ENCODE measurements around the gene TDRD7. TPM values are rescaled to one million over a fixed set of nuclear protein-coding genes. Genes with fewer than 3 reads are reported as not detected.

The TDRD7 gene
- total RNA-seq, 4 donors from 2014 or later, result 9.6 to 18.4 (median 10.8) TPM

DNA sequence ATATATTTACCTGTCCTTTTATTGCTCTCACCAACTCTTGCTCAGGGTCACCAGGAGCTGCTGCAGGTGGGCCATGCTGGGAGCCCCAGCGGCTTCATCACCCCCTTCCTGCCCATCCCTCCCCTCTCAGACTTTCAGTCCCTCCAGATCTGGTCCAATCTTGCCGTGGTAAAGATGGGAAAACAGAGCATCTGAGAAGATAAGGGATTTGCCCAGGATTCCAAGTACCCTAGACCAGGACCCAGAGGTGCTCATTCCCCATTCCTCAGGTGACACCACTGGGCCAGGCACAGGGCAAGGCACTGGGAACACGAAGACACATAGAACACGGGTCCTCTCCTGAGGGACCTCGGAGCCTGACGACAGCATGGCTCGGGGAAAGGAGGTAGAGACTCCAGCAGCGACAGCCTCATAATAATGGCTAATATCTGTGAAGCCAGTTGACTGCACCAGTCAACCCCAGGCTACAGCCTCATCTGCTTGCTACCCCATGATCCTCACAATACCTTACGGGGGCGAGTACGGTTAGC lies 107.6 kb downstream of the TDRD7 start:
- WGBS, 2 donors, result 90 to 95% methylated on average over 11 of the region's 11 CpGs
- TF ChIP-seq POLR2A (IDR thresholded peaks at IDR 0.05), result no peak
- TF ChIP-seq EP300 (IDR thresholded peaks at IDR 0.05), result no peak
- TF ChIP-seq, protein P1, sequence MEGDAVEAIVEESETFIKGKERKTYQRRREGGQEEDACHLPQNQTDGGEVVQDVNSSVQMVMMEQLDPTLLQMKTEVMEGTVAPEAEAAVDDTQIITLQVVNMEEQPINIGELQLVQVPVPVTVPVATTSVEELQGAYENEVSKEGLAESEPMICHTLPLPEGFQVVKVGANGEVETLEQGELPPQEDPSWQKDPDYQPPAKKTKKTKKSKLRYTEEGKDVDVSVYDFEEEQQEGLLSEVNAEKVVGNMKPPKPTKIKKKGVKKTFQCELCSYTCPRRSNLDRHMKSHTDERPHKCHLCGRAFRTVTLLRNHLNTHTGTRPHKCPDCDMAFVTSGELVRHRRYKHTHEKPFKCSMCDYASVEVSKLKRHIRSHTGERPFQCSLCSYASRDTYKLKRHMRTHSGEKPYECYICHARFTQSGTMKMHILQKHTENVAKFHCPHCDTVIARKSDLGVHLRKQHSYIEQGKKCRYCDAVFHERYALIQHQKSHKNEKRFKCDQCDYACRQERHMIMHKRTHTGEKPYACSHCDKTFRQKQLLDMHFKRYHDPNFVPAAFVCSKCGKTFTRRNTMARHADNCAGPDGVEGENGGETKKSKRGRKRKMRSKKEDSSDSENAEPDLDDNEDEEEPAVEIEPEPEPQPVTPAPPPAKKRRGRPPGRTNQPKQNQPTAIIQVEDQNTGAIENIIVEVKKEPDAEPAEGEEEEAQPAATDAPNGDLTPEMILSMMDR (IDR thresholded peaks at IDR 0.05), result no peak
- Histone ChIP-seq H3K9me3 (no peaks in the 10 kb centered on the region), H3K27ac (peak overlapping the region in 3 of 4 donors; percentile 12 to 76 (median 64)), H3K4me1 (peaks cover 0 to 42% (median 5%) of the 10 kb centered on the region in 4 donors), H3K27me3 (no peaks in the 10 kb centered on the region), H3K4me3 (no peak overlapping the region), H3K36me3 (no peaks in the 10 kb centered on the region)
- no peak for DNase-seq (ENCODE audit: low spot score in 2 of 2)

DNA sequence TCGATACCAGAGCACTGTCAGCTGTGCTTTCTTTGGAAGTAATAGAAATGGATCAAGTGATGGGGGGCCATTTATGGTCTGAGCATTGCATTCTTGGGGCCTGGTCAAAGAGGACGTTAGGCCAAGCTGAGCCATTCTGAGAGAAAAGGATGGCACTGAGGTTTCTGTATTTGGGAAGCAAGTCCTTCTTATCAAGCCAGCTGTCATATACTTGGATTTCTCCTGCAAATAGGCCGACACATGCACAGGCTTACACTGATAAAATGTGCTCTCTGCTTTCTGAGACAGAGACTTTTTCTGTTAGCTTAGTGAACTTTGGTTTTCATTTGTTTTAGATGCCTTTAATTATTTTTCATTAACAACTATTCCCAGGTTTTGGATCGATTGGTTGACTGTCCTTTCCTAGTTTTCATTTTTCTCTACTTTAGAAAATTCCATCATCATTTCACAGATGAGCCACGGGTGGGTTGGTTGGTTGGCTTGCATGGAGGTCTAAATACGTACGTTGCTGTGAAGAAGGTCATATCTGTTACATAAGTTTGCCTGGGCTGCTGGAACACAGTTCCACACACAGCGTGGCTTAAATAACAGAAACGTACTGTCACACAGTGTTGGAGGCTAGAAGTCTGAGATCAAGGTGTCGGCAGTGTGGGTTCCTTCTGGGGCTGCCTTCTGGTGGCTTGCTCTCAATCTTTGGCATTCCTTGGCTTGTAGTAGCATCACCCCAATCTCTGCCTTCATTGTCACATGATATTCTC lies 109.9 kb downstream of the TDRD7 start:
- peaks cover 0 to 4% (median 0%) of the 10 kb centered on the region in 3 donors for H3K36me3 ChIP-seq
- whole genome bisulfite sequencing, 2 donors, result 89 to 90% methylated on average over 10 of the region's 10 CpGs
- H3K27ac ChIP-seq, result no peak overlapping the region
- no peaks in the 10 kb centered on the region for H3K27me3 ChIP-seq
- TF ChIP-seq EP300 (IDR thresholded peaks at IDR 0.05), result no peak
- TF ChIP-seq, protein P1 (IDR thresholded peaks at IDR 0.05), result no peak
- TF ChIP-seq POLR2A (IDR thresholded peaks at IDR 0.05), result no peak
- DNase-seq (ENCODE audit: low spot score in 2 of 2), result no peak
- no peak overlapping the region for H3K4me3 ChIP-seq
- no peaks in the 10 kb centered on the region for H3K9me3 ChIP-seq
- peaks cover 0 to 42% (median 5%) of the 10 kb centered on the region in 4 donors for H3K4me1 ChIP-seq

DNA sequence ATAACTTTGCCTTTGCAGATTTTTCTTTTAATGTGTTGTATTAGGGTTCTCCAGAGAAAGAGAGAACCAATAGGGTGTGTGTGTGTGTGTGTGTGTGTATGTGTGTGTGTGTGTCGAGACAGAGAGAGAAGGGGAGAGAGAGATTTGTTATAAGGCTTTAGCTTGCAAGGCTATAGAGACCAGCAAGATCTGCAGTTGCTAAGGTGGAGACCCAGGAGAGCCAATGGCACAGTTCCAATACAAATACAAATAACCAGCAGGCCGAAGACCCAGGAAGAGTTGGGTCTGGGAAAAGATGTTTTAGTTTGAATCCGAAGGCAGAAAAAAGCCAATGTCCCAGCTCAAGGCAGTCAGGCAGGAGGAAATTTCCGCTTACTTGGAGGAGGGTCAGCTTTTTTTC lies 112.5 kb downstream of the TDRD7 start:
- Histone ChIP-seq H3K36me3 (peaks cover 0 to 4% (median 0%) of the 10 kb centered on the region in 3 donors), H3K4me3 (no peak overlapping the region), H3K27ac (no peak overlapping the region), H3K4me1 (peaks cover 0 to 41% (median 0%) of the 10 kb centered on the region in 4 donors), H3K27me3 (no peaks in the 10 kb centered on the region), H3K9me3 (no peaks in the 10 kb centered on the region)
- no peak for DNase-seq (ENCODE audit: low spot score in 2 of 2)
- TF ChIP-seq, protein P1 (IDR thresholded peaks at IDR 0.05), result no peak
- TF ChIP-seq EP300 (IDR thresholded peaks at IDR 0.05), result no peak
- no peak for TF ChIP-seq POLR2A (IDR thresholded peaks at IDR 0.05)
- 53 to 55% methylated on average over 4 of the region's 4 CpGs for WGBS, 2 donors

DNA sequence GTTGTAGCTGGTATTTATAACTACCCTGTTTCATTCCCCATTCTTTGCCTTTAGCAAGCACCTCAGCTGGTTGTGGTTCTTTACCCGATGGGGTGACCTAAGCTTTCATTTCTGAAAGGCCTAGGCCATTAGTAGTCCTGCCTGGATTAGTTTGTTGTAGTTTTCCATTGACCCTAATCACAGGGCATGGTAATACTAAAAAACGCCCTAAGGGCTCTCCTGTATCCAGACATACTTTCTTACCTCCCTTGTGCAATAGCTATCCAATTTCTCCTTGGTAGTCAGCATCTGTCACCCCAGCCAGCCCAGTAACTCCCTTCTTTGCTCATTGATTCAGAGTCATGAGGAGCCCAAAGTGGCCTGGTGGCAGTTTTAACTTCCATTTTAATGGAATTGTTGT lies 113.6 kb downstream of the TDRD7 start:
- Histone ChIP-seq H3K27me3 (no peaks in the 10 kb centered on the region), H3K27ac (peak overlapping the region in 1 of 4 donors; percentile 33), H3K36me3 (peaks cover 0 to 4% (median 0%) of the 10 kb centered on the region in 3 donors), H3K9me3 (no peaks in the 10 kb centered on the region), H3K4me3 (no peak overlapping the region), H3K4me1 (peaks cover 0 to 38% (median 0%) of the 10 kb centered on the region in 4 donors)
- DNase-seq (ENCODE audit: low spot score in 2 of 2), result no peak
- WGBS, 2 donors, result 68 to 83% methylated on average over 2 of the region's 2 CpGs
- TF ChIP-seq EP300 (IDR thresholded peaks at IDR 0.05) (no peak), POLR2A (IDR thresholded peaks at IDR 0.05) (no peak)
- TF ChIP-seq, protein P1 (IDR thresholded peaks at IDR 0.05), result no peak
